Osteocyte (in vitro differentiated cells): ENCODE data around the gene PJA2. TPM values are rescaled to one million over a fixed set of nuclear protein-coding genes. Genes with fewer than 3 reads are reported as not detected.

Experiments
- DNase-seq: peaks from one replicate; pipeline ENCODE4 v3.0.0; 2021; ENCODE audit warnings: mixed read lengths; ENCODE audit not compliant: unreplicated experiment; ENCODE audit errors: extremely low spot score
- H3K27ac Mint-ChIP-seq: one replicate; pipeline ENCODE4 v1.8.0; 2021; ENCODE audit warnings: mild to moderate bottlenecking, mixed read lengths; ENCODE audit not compliant: unreplicated experiment
- H3K27me3 Mint-ChIP-seq: one replicate; pipeline ENCODE4 v1.8.0; 2021; ENCODE audit warnings: mixed read lengths; ENCODE audit not compliant: unreplicated experiment
- H3K36me3 Mint-ChIP-seq: one replicate; pipeline ENCODE4 v1.8.0; 2021; ENCODE audit warnings: mixed read lengths; ENCODE audit not compliant: unreplicated experiment
- H3K4me1 Mint-ChIP-seq: one replicate; pipeline ENCODE4 v1.8.0; 2021; ENCODE audit warnings: mixed read lengths; ENCODE audit not compliant: unreplicated experiment
- H3K4me3 Mint-ChIP-seq: one replicate; pipeline ENCODE4 v1.8.0; 2021; ENCODE audit warnings: mild to moderate bottlenecking, moderate library complexity, mixed read lengths; ENCODE audit not compliant: unreplicated experiment
- H3K9me3 Mint-ChIP-seq: one replicate; pipeline ENCODE4 v1.8.0; 2021; ENCODE audit warnings: mixed read lengths; ENCODE audit not compliant: unreplicated experiment
- long read RNA-seq: library from polyadenylated mRNA; unstranded; transcript quantifications from one replicate; pipeline ENCODE4 v2.0.0, GENCODE V29; 2021
- total RNA-seq: library from RNA; stranded (reverse); gene quantifications from 2 replicates; pipeline ENCODE4 v1.2.1, GENCODE V29; 2021
- TF ChIP-seq, protein P1 (sequence below): fragments of 200-600 bp; sonication (generic); IDR thresholded peaks from 2 replicates; pipeline ENCODE4 v1.5.0; 2021; ENCODE audit warnings: antibody characterized with exemption, mild to moderate bottlenecking, moderate library complexity

Gene PJA2, protein sequence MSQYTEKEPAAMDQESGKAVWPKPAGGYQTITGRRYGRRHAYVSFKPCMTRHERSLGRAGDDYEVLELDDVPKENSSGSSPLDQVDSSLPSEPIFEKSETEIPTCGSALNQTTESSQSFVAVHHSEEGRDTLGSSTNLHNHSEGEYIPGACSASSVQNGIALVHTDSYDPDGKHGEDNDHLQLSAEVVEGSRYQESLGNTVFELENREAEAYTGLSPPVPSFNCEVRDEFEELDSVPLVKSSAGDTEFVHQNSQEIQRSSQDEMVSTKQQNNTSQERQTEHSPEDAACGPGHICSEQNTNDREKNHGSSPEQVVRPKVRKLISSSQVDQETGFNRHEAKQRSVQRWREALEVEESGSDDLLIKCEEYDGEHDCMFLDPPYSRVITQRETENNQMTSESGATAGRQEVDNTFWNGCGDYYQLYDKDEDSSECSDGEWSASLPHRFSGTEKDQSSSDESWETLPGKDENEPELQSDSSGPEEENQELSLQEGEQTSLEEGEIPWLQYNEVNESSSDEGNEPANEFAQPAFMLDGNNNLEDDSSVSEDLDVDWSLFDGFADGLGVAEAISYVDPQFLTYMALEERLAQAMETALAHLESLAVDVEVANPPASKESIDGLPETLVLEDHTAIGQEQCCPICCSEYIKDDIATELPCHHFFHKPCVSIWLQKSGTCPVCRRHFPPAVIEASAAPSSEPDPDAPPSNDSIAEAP
- 102 and 104 TPM in 2 replicates for total RNA-seq
- long read RNA-seq, full-length matches to known transcripts, result 47 of 147 reads
- long read RNA-seq, partial matches to known transcripts, result 73 of 147 reads
- long read RNA-seq, other reads (novel, unspliced or antisense), result 27 of 147 reads

DNA sequence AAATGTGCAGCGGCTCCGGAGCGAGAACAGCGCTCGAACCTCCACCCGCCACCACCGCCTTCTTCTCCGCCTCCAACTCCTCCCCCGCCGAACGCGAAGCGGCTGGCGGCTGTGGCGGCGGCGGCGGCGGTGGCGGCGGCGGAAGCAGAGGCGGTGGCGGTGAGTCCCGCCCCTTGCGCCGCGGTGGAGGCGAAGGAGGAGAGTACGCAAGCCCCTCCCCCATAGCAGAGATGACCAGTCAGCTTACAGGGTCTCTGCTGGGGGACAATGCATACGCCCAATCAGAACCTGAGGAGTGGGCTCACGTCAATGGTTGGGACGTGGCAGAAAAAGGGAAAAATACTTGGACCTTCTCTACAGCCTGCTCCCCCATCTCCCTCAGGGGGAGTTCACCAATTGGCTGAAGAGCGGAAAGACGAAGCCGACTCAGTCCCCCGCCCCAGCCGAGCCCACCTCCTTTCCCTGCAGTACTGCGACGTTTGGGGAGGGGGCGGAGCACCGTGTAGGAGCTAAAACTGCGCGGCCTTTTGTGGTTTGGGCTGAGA, at the start of gene PJA2:
TSS of gene PJA2 (minus strand) at position 131 of the 545 bp plus-strand sequence. CDS start 26,541 bp downstream, outside the sequence.
- Mint-ChIP-seq H3K27ac (peak within 1 kb of the TSS; percentile 99), H3K36me3 (peaks cover 5% of the 10 kb centered on the region), H3K27me3 (no peaks in the 10 kb centered on the region), H3K4me1 (peaks cover 56% of the 10 kb centered on the region), H3K9me3 (no peaks in the 10 kb centered on the region), H3K4me3 (peak within 1 kb of the TSS; percentile 94)
- TF ChIP-seq, protein P1, sequence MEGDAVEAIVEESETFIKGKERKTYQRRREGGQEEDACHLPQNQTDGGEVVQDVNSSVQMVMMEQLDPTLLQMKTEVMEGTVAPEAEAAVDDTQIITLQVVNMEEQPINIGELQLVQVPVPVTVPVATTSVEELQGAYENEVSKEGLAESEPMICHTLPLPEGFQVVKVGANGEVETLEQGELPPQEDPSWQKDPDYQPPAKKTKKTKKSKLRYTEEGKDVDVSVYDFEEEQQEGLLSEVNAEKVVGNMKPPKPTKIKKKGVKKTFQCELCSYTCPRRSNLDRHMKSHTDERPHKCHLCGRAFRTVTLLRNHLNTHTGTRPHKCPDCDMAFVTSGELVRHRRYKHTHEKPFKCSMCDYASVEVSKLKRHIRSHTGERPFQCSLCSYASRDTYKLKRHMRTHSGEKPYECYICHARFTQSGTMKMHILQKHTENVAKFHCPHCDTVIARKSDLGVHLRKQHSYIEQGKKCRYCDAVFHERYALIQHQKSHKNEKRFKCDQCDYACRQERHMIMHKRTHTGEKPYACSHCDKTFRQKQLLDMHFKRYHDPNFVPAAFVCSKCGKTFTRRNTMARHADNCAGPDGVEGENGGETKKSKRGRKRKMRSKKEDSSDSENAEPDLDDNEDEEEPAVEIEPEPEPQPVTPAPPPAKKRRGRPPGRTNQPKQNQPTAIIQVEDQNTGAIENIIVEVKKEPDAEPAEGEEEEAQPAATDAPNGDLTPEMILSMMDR, result peak; percentile 46
- peak; percentile 100 for DNase-seq

DNA sequence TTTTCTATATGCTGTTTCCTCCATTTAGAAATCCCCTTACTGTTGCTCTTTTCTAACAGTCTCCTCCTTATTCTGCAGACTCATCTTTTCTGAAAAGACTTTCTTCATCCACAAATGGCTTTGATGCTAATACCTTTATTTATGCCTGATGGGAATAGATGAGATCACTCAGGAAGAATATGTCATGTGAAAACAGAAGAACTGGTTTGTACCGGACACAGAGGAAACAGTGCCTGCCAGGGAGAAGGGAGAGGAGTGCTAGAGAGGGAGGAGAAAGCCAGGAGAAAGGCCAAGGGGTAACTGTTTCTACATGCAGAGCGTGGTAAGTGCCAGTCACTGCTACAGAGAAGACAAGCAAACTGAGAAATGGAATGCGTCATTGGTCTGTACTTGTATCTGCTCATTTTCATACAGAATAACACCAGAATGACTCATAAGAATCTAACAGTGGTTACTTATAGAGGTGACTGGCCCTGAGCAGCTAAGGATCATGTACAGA, 45.9 kb upstream of the PJA2 start:
- Mint-ChIP-seq H3K4me3 (no peak overlapping the region), H3K27me3 (no peaks in the 10 kb centered on the region), H3K36me3 (no peaks in the 10 kb centered on the region), H3K9me3 (peaks cover 8% of the 10 kb centered on the region), H3K4me1 (peaks cover 19% of the 10 kb centered on the region), H3K27ac (peak overlapping the region; percentile 81)
- no peak for DNase-seq
- TF ChIP-seq, protein P1, result no peak

DNA sequence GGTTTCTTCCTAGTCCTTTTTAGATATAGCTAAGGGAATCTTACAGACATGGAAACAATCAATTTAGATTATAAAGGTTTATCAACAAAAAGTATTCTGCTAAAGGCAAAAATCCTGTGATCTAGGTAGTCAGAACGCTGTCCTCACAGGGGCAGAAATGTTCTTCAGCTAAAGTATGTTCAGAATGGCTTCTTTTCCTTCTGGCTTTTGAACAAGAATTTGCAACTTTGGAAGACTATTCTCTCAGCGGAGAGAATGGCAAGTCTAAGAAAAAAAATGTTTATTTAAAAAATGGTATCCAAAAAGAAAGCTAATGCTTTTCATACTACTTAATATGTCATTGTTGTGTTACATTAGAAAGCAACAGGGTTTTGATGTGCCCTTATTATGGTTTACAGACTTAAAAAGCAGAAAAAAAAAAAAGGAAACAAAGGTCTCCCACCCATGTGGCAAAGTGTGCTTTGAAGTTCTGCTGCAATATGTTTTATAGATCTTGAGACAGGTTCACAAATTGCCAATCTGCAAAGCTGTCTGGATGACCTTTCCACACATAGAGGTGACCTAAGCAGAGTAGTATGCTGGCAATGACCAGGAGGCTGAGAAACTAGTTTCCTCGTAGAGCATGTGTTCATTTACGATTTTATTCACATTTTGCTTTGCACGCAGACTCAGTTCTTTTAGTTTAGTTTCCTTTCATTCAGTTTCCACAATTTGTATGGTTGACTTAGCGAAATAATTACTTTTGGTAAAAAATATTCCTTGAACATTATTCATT, 45.1 kb upstream of the PJA2 start:
- Mint-ChIP-seq H3K4me1 (peaks cover 19% of the 10 kb centered on the region), H3K27me3 (no peaks in the 10 kb centered on the region), H3K4me3 (no peak overlapping the region), H3K9me3 (peaks cover 4% of the 10 kb centered on the region), H3K27ac (peak overlapping the region; percentile 81), H3K36me3 (no peaks in the 10 kb centered on the region)
- no peak for DNase-seq
- TF ChIP-seq, protein P1, result no peak

DNA sequence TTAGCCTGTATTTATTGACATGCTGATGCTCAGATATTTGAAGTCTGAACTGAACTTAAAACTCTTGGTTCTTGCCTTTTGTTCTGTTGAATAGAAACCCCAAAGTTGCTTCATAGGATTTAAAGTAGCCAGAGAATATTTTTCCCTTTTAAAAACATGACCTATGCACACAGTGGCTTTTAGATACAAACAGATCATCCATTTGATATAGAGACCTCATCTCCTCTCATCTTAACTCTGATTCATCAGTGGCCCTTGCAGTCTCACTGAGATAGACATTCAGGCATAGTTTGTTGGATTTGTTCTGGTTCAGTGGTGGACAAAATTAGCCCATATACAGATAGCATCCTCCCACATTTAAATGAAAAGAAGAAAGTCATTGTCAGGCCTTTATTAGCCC, 43.5 kb upstream of the PJA2 start:
- H3K9me3 Mint-ChIP-seq, result peaks cover under 1% of the 10 kb centered on the region
- no peak for DNase-seq
- no peak overlapping the region for H3K4me3 Mint-ChIP-seq
- no peaks in the 10 kb centered on the region for H3K36me3 Mint-ChIP-seq
- TF ChIP-seq, protein P1, result no peak
- H3K27ac Mint-ChIP-seq, result no peak overlapping the region
- H3K4me1 Mint-ChIP-seq, result peaks cover 19% of the 10 kb centered on the region
- H3K27me3 Mint-ChIP-seq, result no peaks in the 10 kb centered on the region
